T-cell (primary cell): Measurements from ENCODE around the gene SEH1L. TPM values are rescaled to one million over a fixed set of nuclear protein-coding genes. Genes with fewer than 3 reads are reported as not detected.
A peak's percentile ranks its signal among the peaks of the same experiment; 100 is the strongest.
"Not testable (repeated sequence)": the region's sequence is repeated elsewhere in the genome, so short reads cannot be mapped to it uniquely, and the experiment has no call there.

Experiments used
- ATAC-seq, 4 experiments: fragments of 200-7000 bp in 3 of 4; fragments of 150-1000 bp in 1 of 4; cut with Tn5 transposase; replicated peaks in 1 of 4; 1 replicate in 3 of 4; 2 replicates in 1 of 4; pipeline ENCODE4 v1.10.0; 2021; ENCODE audit warnings: moderate library complexity in 3 of 4, mild to moderate bottlenecking in 2 of 4, moderate number of reproducible peaks in 1 of 4
- CTCF ChIA-PET, 2 donors: fragments of 300-600 bp; sonication (Branson Sonifier 250); formaldehyde crosslinking; loops; one replicate each; lab custom pipeline; 2022; ENCODE audit warnings: antibody characterized with exemption in 2 of 2; lab: Charles Lee
- POLR2A ChIA-PET, 2 donors: fragments of 300-600 bp; sonication (Branson Sonifier 250); formaldehyde crosslinking; loops; one replicate each; lab custom pipeline; 2022; ENCODE audit warnings: antibody characterized with exemption in 2 of 2; lab: Charles Lee
- DNase-seq, 35 experiments: peaks; one replicate each; pipeline versions ENCODE4 v3.0.0 to v3.0.0-alpha.2; 2013 to 2023
- H3K27ac ChIP-seq: one replicate; pipeline ENCODE4 v1.5.1; 2013; ENCODE audit warnings: low read length
- H3K27me3 ChIP-seq, 2 experiments: replicated peaks in 1 of 2; 1 replicate in 1 of 2; 2 replicates in 1 of 2; pipeline versions ENCODE4 v1.6.1 to v1.7.0; 2013; ENCODE audit warnings: low read length in 1 of 2, mixed read lengths in 1 of 2; ENCODE audit not compliant: control insufficient read depth in 2 of 2, insufficient read depth in 2 of 2; ENCODE audit errors: extremely low read depth in 1 of 2
- H3K36me3 ChIP-seq, 2 donors: 1 replicate in 1 of 2; 2 replicates in 1 of 2; pipeline versions ENCODE4 v1.6.1 to v1.7.0; 2013; ENCODE audit warnings: low read length in 1 of 2; ENCODE audit not compliant: control insufficient read depth in 2 of 2, insufficient read depth in 1 of 2; ENCODE audit errors: extremely low read depth in 1 of 2
- H3K4me1 ChIP-seq, 2 experiments: 1 replicate in 1 of 2; 2 replicates in 1 of 2; pipeline versions ENCODE4 v1.6.1 to v1.7.0; 2013; ENCODE audit warnings: low read length in 2 of 2, mixed read lengths in 1 of 2; ENCODE audit not compliant: insufficient read depth in 2 of 2, control insufficient read depth in 1 of 2; ENCODE audit errors: extremely low read depth in 1 of 2
- H3K4me3 ChIP-seq, 2 donors: 1 replicate in 1 of 2; 2 replicates in 1 of 2; pipeline versions ENCODE4 v1.5.1 to v1.7.0; 2013; ENCODE audit warnings: mild to moderate bottlenecking in 2 of 2, low read length in 1 of 2, moderate library complexity in 1 of 2; ENCODE audit not compliant: control insufficient read depth in 1 of 2; ENCODE audit errors: extremely low read depth in 1 of 2
- H3K9me3 ChIP-seq: 2 replicates; pipeline ENCODE4 v1.7.0; 2013
- H3K27ac Mint-ChIP-seq, 2 donors: one replicate each; pipeline ENCODE4 v1.8.0; 2020 to 2021; ENCODE audit warnings: mild to moderate bottlenecking in 2 of 2, mixed read lengths in 2 of 2
- H3K27me3 Mint-ChIP-seq, 2 donors: one replicate each; pipeline ENCODE4 v1.8.0; 2021 to 2022; ENCODE audit warnings: mixed read lengths in 2 of 2
- H3K36me3 Mint-ChIP-seq: one replicate; pipeline ENCODE4 v1.8.0; 2021; ENCODE audit warnings: mixed read lengths
- H3K4me1 Mint-ChIP-seq, 3 donors: one replicate each; pipeline ENCODE4 v1.8.0; 2020 to 2022; ENCODE audit warnings: mixed read lengths in 3 of 3, mild to moderate bottlenecking in 1 of 3
- H3K4me3 Mint-ChIP-seq, 3 donors: one replicate each; pipeline ENCODE4 v1.8.0; 2020 to 2022; ENCODE audit warnings: mild to moderate bottlenecking in 3 of 3, mixed read lengths in 3 of 3, moderate library complexity in 3 of 3
- H3K9me3 Mint-ChIP-seq, 3 donors: one replicate each; pipeline ENCODE4 v1.8.0; 2020 to 2022; ENCODE audit warnings: mixed read lengths in 3 of 3
- WGBS: methylation state at CpG from one replicate; pipeline ENCODE4 v1.1.5; 2013; ENCODE audit warnings: missing lambda C conversion rate; ENCODE audit not compliant: insufficient coverage; 5-methylcytosine and 5-hydroxymethylcytosine counted together
- total RNA-seq, 35 experiments: library from RNA in 6 of 35; stranded (reverse) in 6 of 35; fragments of 120-200 nt in 1 of 35; gene quantifications; one replicate each; pipeline versions ENCODE4 v1.2.1 to v1.2.4 and lab custom pipeline; 2013 to 2026

SEH1L gene
- total RNA-seq, 5 donors from 2014 or later (not counting 1 experiment from before 2014, with no cell fraction given) = 28.4 to 34.9 (median 29.9) TPM

DNA sequence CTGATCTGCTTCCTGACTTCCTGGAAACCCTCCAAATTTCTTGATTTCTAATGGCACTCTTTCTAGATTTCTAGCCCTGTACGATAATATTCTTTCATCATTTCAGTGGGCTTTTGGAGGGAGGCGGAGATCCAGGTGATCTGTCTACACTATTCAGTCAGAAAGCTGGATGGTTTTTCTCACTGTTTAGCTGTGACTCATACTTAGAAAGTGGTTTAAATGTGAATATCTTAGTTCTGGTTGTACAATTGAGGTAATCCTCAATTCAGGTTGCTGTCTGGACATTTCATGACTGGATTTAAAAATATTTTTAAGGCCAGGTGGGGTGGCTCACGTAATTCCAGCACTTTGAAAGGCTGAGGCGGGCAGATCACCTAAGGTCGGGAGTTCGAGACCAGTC, 20.8 kb downstream of the SEH1L start:
- DNase-seq (no peak), ATAC-seq (no peak)
- H3K36me3 Mint-ChIP-seq = peaks cover 41% of the 10 kb centered on the region
- H3K27me3 Mint-ChIP-seq = no peaks in the 10 kb centered on the region
- no peak overlapping the region for H3K4me3 ChIP-seq
- ChIA-PET CTCF (interaction anchor here (0.6 kb wide), 2 partner anchors 34 to 45 kb away, joined by 3 to 6 read pairs; no protein-coding TSS in a partner anchor), POLR2A (no interaction called here)
- no peaks in the 10 kb centered on the region for H3K9me3 Mint-ChIP-seq
- H3K4me3 Mint-ChIP-seq = no peak overlapping the region
- WGBS = no CpG with 5 or more reads among the region's 6 CpGs
- peaks cover 0 to 5% of the 10 kb centered on the region in 2 experiments for H3K4me1 ChIP-seq
- no peak overlapping the region for H3K27ac ChIP-seq
- peaks cover 7 to 37% of the 10 kb centered on the region in 2 donors for H3K36me3 ChIP-seq
- no peaks in the 10 kb centered on the region for H3K9me3 ChIP-seq
- H3K27me3 ChIP-seq = no peaks in the 10 kb centered on the region
- H3K4me1 Mint-ChIP-seq = peaks cover 4 to 11% (median 10%) of the 10 kb centered on the region in 3 donors
- no peak overlapping the region for H3K27ac Mint-ChIP-seq

DNA sequence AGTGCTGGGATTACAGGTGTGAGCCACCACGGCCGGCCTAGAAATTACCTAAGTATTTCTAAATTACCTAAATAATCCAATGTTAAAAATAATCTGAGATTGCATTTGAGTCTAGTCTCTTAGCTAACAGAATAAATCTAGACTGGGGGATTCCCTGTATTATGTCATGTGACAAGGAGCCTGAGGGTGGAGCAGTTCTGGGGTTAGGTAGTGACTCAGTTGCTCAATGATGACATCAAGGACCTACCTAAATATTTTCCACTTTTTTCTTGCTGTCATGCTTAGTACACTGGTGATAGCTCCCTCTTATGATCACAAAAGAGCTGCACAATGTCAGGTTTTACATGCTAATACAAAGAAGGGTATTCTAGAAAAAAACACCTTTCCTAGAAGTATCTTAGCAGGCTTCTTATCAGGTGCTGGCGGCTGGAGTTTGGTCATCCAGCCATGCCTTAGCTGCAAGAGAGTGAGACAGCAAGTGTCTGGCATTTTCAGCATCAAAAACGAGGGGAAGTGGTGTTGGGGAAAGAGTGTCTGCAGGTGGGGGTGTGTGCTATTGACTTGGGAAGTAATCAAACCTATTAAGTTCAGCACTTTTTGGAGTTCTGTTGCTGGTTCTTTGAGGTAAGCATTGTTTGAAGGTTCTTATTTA, 25.9 kb downstream of the SEH1L start:
- peaks cover 0 to 5% of the 10 kb centered on the region in 2 experiments for H3K4me1 ChIP-seq
- H3K4me1 Mint-ChIP-seq = peaks cover 0 to 5% (median 3%) of the 10 kb centered on the region in 3 donors
- ChIA-PET CTCF (interaction anchor here (0.9 to 1.0 kb wide), 2 partner anchors 17 to 45 kb away, joined by 3 read pairs; partner anchors contain the start of gene CEP192 (in 1 of the 2)), POLR2A (no interaction called here)
- H3K27ac ChIP-seq = no peak overlapping the region
- no peak overlapping the region for H3K27ac Mint-ChIP-seq
- 100% methylated on average over 2 of the region's 4 CpGs for WGBS
- H3K9me3 ChIP-seq = no peaks in the 10 kb centered on the region
- H3K36me3 ChIP-seq = peaks cover 27 to 53% of the 10 kb centered on the region in 2 donors
- no peak for ATAC-seq
- no peak for DNase-seq
- no peaks in the 10 kb centered on the region for H3K9me3 Mint-ChIP-seq
- no peak overlapping the region for H3K4me3 ChIP-seq
- peaks cover 41% of the 10 kb centered on the region for H3K36me3 Mint-ChIP-seq
- H3K27me3 Mint-ChIP-seq = no peaks in the 10 kb centered on the region
- no peaks in the 10 kb centered on the region for H3K27me3 ChIP-seq
- H3K4me3 Mint-ChIP-seq = no peak overlapping the region

DNA sequence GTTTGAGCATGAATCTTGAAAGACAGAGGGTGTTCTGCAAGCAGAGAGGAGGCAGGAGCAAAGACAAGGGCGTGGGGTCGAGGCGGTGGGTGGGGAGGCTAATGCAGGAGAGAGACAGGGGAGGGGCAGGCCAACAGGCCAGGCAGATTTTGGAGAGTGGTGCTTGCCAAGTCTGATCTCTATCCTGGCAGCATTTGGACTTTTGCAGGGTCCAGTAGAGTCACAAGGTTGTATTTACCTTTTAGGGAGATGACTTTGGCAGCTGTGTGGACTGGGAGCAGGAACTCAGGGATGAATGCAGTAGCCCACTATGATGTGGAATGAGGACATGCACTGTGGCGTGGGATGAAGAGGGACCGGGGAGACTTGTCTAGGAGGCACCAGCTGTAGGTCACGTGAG, 27.7 kb downstream of the SEH1L start:
- no peaks in the 10 kb centered on the region for H3K27me3 Mint-ChIP-seq
- no peak overlapping the region for H3K4me3 ChIP-seq
- peaks cover 27 to 54% of the 10 kb centered on the region in 2 donors for H3K36me3 ChIP-seq
- no peaks in the 10 kb centered on the region for H3K9me3 Mint-ChIP-seq
- no peak overlapping the region for H3K4me3 Mint-ChIP-seq
- H3K27ac Mint-ChIP-seq = no peak overlapping the region
- no peaks in the 10 kb centered on the region for H3K4me1 ChIP-seq
- ATAC-seq (no peak), DNase-seq (no peak)
- POLR2A ChIA-PET = no interaction called here
- no peaks in the 10 kb centered on the region for H3K9me3 ChIP-seq
- H3K36me3 Mint-ChIP-seq = peaks cover 43% of the 10 kb centered on the region
- H3K27me3 ChIP-seq = no peaks in the 10 kb centered on the region
- CTCF ChIA-PET = interaction anchor here (0.6 to 0.7 kb wide), 2 partner anchors 38 to 125 kb away, joined by 3 read pairs; no protein-coding TSS in a partner anchor
- 99% methylated on average over 6 of the region's 6 CpGs for WGBS
- H3K27ac ChIP-seq = no peak overlapping the region
- peaks cover 0 to 2% (median 0%) of the 10 kb centered on the region in 3 donors for H3K4me1 Mint-ChIP-seq

DNA sequence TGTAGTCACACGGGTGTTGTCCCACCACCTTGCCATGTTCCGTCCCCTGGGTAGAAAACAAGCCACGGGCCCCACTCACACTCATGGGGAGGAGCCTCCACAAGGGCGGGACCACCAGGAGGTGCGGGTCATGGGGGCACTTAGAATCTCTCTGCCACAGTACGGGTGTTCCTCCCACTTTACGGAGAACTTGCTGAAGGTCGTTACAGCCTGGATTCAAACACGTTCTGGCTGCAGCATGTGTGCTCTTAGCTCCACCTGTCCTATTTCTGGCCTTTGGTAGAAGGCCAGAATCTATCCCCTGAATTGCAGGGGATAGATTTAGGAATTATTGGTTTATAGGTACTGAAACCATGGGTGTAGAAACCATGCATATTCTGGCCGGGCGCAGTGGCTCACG, 28.5 kb downstream of the SEH1L start:
- Histone ChIP-seq H3K4me1 (no peaks in the 10 kb centered on the region), H3K27me3 (no peaks in the 10 kb centered on the region), H3K36me3 (peaks cover 27 to 50% of the 10 kb centered on the region in 2 donors), H3K4me3 (no peak overlapping the region), H3K9me3 (no peaks in the 10 kb centered on the region), H3K27ac (no peak overlapping the region)
- Mint-ChIP-seq H3K9me3 (no peaks in the 10 kb centered on the region), H3K27me3 (no peaks in the 10 kb centered on the region), H3K27ac (no peak overlapping the region), H3K4me1 (peaks cover 0 to 2% (median 0%) of the 10 kb centered on the region in 3 donors), H3K4me3 (no peak overlapping the region), H3K36me3 (peaks cover 39% of the 10 kb centered on the region)
- DNase-seq (no peak), ATAC-seq (no peak)
- WGBS = 87% methylated on average over 9 of the region's 12 CpGs
- POLR2A ChIA-PET = interaction anchor here in 1 of 2 donors (0.6 kb wide), 1 partner anchor 14 kb away, joined by 9 read pairs; no protein-coding TSS in a partner anchor
- CTCF ChIA-PET = no interaction called here

DNA sequence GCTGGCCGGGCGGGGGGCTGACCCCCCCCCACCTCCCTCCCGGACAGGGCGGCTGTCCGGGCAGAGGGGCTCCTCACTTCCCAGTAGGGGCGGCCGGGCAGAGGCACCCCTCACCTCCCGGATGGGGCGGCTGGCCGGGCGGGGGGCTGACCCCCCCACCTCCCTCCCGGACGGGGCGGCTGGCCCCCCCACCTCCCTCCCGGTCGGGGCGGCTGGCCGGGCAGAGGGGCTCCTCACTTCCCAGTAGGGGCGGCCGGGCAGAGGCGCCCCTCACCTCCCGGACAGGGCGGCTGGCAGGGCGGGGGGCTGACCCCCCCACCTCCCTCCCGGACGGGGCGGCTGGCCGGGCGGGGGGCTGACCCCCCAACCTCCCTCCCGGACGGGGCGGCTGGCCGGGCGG, 32.3 kb downstream of the SEH1L start:
- H3K4me1 Mint-ChIP-seq, ATAC-seq, H3K27me3 ChIP-seq, H3K9me3 ChIP-seq, H3K27me3 Mint-ChIP-seq, H3K4me3 Mint-ChIP-seq, H3K9me3 Mint-ChIP-seq, H3K27ac ChIP-seq, CTCF ChIA-PET, POLR2A ChIA-PET, H3K4me3 ChIP-seq, DNase-seq, H3K4me1 ChIP-seq, H3K27ac Mint-ChIP-seq: not testable (repeated sequence)
- H3K36me3 ChIP-seq = peaks cover 22 to 35% of the 10 kb centered on the region in 2 donors
- WGBS = no CpG with 5 or more reads among the region's 34 CpGs
- H3K36me3 Mint-ChIP-seq = peaks cover 35% of the 10 kb centered on the region

DNA sequence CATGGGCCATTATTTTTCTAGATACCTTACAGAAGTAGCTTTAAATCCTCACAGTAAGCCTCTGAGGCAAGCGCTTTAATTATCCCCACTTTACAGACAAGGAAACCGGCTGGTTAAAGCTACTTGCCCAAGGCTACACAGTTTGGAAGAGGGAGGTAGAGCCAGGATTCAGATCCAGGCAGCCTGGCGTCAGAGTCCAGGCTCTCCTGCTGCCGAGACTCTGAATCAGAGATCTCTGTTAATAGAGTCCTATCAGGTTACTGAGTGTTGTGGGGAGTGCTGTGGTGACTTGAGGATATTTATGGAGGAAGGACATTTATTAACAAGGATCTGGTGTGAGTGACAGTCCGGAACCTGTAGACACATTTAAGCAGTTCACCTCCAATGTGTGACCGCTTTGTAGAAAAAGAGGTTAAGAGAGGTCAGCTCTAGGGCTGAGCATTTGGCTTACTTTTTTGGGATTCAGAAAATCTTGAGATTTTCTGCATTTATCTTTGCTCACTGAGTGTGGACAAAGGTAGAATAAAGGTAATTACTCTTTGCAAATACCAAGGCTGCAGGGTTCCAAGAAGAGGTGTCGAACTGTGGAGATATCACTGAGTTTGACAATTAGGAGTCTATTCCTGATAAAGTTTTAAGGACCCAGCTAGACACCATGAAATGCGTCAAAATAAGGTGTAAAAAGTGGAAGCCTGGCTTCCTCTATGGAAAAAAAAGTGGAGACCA, 41.7 kb downstream of the SEH1L start:
- H3K27me3 Mint-ChIP-seq = no peaks in the 10 kb centered on the region
- peaks cover 14 to 21% of the 10 kb centered on the region in 2 experiments for H3K4me1 ChIP-seq
- POLR2A ChIA-PET = no interaction called here
- H3K4me1 Mint-ChIP-seq = peaks cover 14 to 19% (median 16%) of the 10 kb centered on the region in 3 donors
- H3K4me3 ChIP-seq = no peak overlapping the region
- H3K9me3 Mint-ChIP-seq = no peaks in the 10 kb centered on the region
- no peaks in the 10 kb centered on the region for H3K27me3 ChIP-seq
- H3K36me3 Mint-ChIP-seq = peaks cover 5% of the 10 kb centered on the region
- WGBS = 94% methylated on average over 6 of the region's 8 CpGs
- H3K36me3 ChIP-seq = peaks cover 0 to 3% of the 10 kb centered on the region in 2 donors
- H3K9me3 ChIP-seq = no peaks in the 10 kb centered on the region
- H3K27ac Mint-ChIP-seq = peak overlapping the region; percentile 53 to 93
- H3K4me3 Mint-ChIP-seq = peak overlapping the region; percentile 93 to 100 (median 94)
- no peak overlapping the region for H3K27ac ChIP-seq
- ATAC-seq = no peak
- CTCF ChIA-PET = interaction anchor here (0.5 to 0.6 kb wide), 2 partner anchors 41 to 321 kb away, joined by 3 to 6 read pairs; no protein-coding TSS in a partner anchor
- DNase-seq = no peak
